GM23248 (cell line): ENCODE data around the gene LYRM2. TPM values are rescaled to one million over a fixed set of nuclear protein-coding genes. Genes with fewer than 3 reads are reported as not detected.

Experiments used
- DNase-seq: peaks from one replicate; pipeline ENCODE4 v3.0.0-alpha.2; 2015
- H2AFZ ChIP-seq: fragments of 200-600 bp; sonication (generic); 2 replicates; pipeline ENCODE4 v1.6.1; 2016; ENCODE audit warnings: antibody characterized with exemption
- H3F3A ChIP-seq: fragments of 200-600 bp; sonication (generic); 2 replicates; pipeline ENCODE4 v1.6.1; 2016; ENCODE audit warnings: mild to moderate bottlenecking, antibody characterized with exemption, mixed run types; ENCODE audit not compliant: insufficient read depth
- H3K27ac ChIP-seq: fragments of 200-600 bp; sonication (generic); 2 replicates; pipeline ENCODE4 v1.5.1; 2016; ENCODE audit warnings: mild to moderate bottlenecking
- H3K27me3 ChIP-seq: fragments of 200-600 bp; sonication (generic); replicated peaks from 2 replicates; pipeline ENCODE4 v1.6.1; 2016; ENCODE audit warnings: mild to moderate bottlenecking; ENCODE audit not compliant: insufficient read depth
- H3K36me3 ChIP-seq: fragments of 200-600 bp; sonication (generic); 2 replicates; pipeline ENCODE4 v1.6.1; 2016; ENCODE audit warnings: low read depth, mild to moderate bottlenecking
- H3K4me1 ChIP-seq: fragments of 200-600 bp; sonication (generic); 2 replicates; pipeline ENCODE4 v1.6.1; 2016; ENCODE audit warnings: mild to moderate bottlenecking; ENCODE audit not compliant: insufficient read depth
- H3K4me2 ChIP-seq: fragments of 200-600 bp; sonication (generic); one replicate; pipeline ENCODE4 v1.6.1; 2016; ENCODE audit warnings: mild to moderate bottlenecking; ENCODE audit not compliant: unreplicated experiment
- H3K4me3 ChIP-seq: fragments of 200-600 bp; sonication (generic); 2 replicates; pipeline ENCODE4 v1.5.1; 2016; ENCODE audit warnings: mild to moderate bottlenecking
- H3K79me2 ChIP-seq: fragments of 200-600 bp; sonication (generic); 2 replicates; pipeline ENCODE4 v1.6.1; 2016; ENCODE audit warnings: mild to moderate bottlenecking; ENCODE audit not compliant: insufficient read depth
- H3K9ac ChIP-seq: fragments of 200-600 bp; sonication (generic); 2 replicates; pipeline ENCODE4 v1.6.1; 2016; ENCODE audit warnings: mild to moderate bottlenecking
- H3K9me2 ChIP-seq: fragments of 200-600 bp; sonication (generic); 2 replicates; pipeline ENCODE4 v1.6.1; 2016; ENCODE audit warnings: mixed run types, mild to moderate bottlenecking, moderate library complexity; ENCODE audit not compliant: insufficient read depth
- H3K9me3 ChIP-seq: fragments of 200-600 bp; sonication (generic); one replicate; pipeline ENCODE4 v1.6.1; 2017; ENCODE audit warnings: low read depth
- H4K20me1 ChIP-seq: fragments of 200-600 bp; sonication (generic); 2 replicates; pipeline ENCODE4 v1.6.0; 2016; ENCODE audit not compliant: insufficient read depth
- EZH2 ChIP-seq: fragments of 200-600 bp; sonication (generic); IDR thresholded peaks from 2 replicates; pipeline ENCODE4 v1.6.1; 2018; ENCODE audit warnings: antibody characterized with exemption, mild to moderate bottlenecking; ENCODE audit not compliant: insufficient read depth, poor library complexity, severe bottlenecking
- EZH2phosphoT487 ChIP-seq: fragments of 200-600 bp; sonication (generic); IDR thresholded peaks from 2 replicates; pipeline ENCODE4 v1.6.1; 2018; ENCODE audit warnings: antibody characterized with exemption, moderate library complexity, mild to moderate bottlenecking, low read depth; ENCODE audit not compliant: insufficient read depth
- WGBS, 2 experiments: methylation state at CpG; one replicate each; pipeline ENCODE4 v1.1.6; 2015 to 2017; ENCODE audit warnings: low lambda C conversion rate in 2 of 2, low coverage in 1 of 2; ENCODE audit errors: missing lambda C conversion rate in 2 of 2; 5-methylcytosine and 5-hydroxymethylcytosine counted together
- in situ Hi-C: fragments of 300-500 bp; cut with MboI; formaldehyde crosslinking; loops from 2 replicates; pipeline ENCODE4 v1.15.0; 2020
- polyA plus RNA-seq: library from polyadenylated mRNA; unstranded; fragments of >200 nt; fragmentation: Nextera tagmentation; extraction: Ambion mirVana; gene quantifications from 2 replicates; pipeline ENCODE4 v1.2.1, GENCODE V29; 2016
- total RNA-seq: library from RNA; depleted of rRNA; stranded (reverse); fragments of >200 nt; shearing (Covaris generic); gene quantifications from 2 replicates; pipeline ENCODE4 v1.2.3, GENCODE V29; 2014

The LYRM2 gene
- total and polyA plus RNA-seq, 2 experiments from 2014 or later, result 30.6 to 69.5 TPM

GRCh38 chr6:89591745-89592144, 46.8 kb downstream of the LYRM2 start:
- H4K20me1 ChIP-seq, result no peaks in the 10 kb centered on the region

GRCh38 chr6:89590133-89590532, 48.4 kb downstream of the LYRM2 start:
- TF ChIP-seq EZH2phosphoT487, result no peak
- no peak for TF ChIP-seq EZH2
- H3K9me3 ChIP-seq, result no peaks in the 10 kb centered on the region
- H3K9ac ChIP-seq, result no peak overlapping the region
- 64 to 69% methylated on average over 2 of the region's 2 CpGs for WGBS, 2 experiments
- no peaks in the 10 kb centered on the region for H3K79me2 ChIP-seq
- H3F3A ChIP-seq, result no peaks in the 10 kb centered on the region
- no peaks in the 10 kb centered on the region for H3K27me3 ChIP-seq
- in situ Hi-C loops, result no loop called here
- H3K27ac ChIP-seq, result no peak overlapping the region
- no peaks in the 10 kb centered on the region for H3K36me3 ChIP-seq
- H4K20me1 ChIP-seq, result no peaks in the 10 kb centered on the region
- H2AFZ ChIP-seq, result no peak overlapping the region
- H3K9me2 ChIP-seq, result no peaks in the 10 kb centered on the region
- no peak for DNase-seq
- H3K4me2 ChIP-seq, result no peak overlapping the region
- no peaks in the 10 kb centered on the region for H3K4me1 ChIP-seq
- H3K4me3 ChIP-seq, result no peak overlapping the region

More at GRCh38 chr6:89591745-89592144, 46.8 kb downstream of the LYRM2 start:
- H3F3A ChIP-seq, result no peaks in the 10 kb centered on the region
- 63 to 65% methylated on average over 4 of the region's 4 CpGs for WGBS, 2 experiments
- H3K4me3 ChIP-seq, result no peak overlapping the region
- no peaks in the 10 kb centered on the region for H3K79me2 ChIP-seq
- no peak overlapping the region for H3K4me2 ChIP-seq
- H3K27me3 ChIP-seq, result no peaks in the 10 kb centered on the region
- no peaks in the 10 kb centered on the region for H3K9me2 ChIP-seq
- no peaks in the 10 kb centered on the region for H3K9me3 ChIP-seq
- no peak for DNase-seq
- H3K4me1 ChIP-seq, result no peaks in the 10 kb centered on the region
- in situ Hi-C loops, result no loop called here
- no peak overlapping the region for H2AFZ ChIP-seq
- TF ChIP-seq EZH2phosphoT487 (no peak), EZH2 (no peak)
- no peaks in the 10 kb centered on the region for H3K36me3 ChIP-seq
- no peak overlapping the region for H3K9ac ChIP-seq
- no peak overlapping the region for H3K27ac ChIP-seq

GRCh38 chr6:89589297-89590025, 49.1 kb downstream of the LYRM2 start:
- DNase-seq, result no peak
- H4K20me1 ChIP-seq, result no peaks in the 10 kb centered on the region
- no peak overlapping the region for H3K4me3 ChIP-seq
- H3K9ac ChIP-seq, result no peak overlapping the region
- TF ChIP-seq EZH2, result no peak
- no peak for TF ChIP-seq EZH2phosphoT487
- H3K4me1 ChIP-seq, result no peaks in the 10 kb centered on the region
- H3K9me2 ChIP-seq, result no peaks in the 10 kb centered on the region
- no peaks in the 10 kb centered on the region for H3F3A ChIP-seq
- H3K79me2 ChIP-seq, result no peaks in the 10 kb centered on the region
- no peaks in the 10 kb centered on the region for H3K36me3 ChIP-seq
- no peak overlapping the region for H3K4me2 ChIP-seq
- WGBS, 2 experiments, result 55 to 59% methylated on average over 6 to 7 of the region's 7 CpGs
- H3K9me3 ChIP-seq, result no peaks in the 10 kb centered on the region
- H3K27me3 ChIP-seq, result no peaks in the 10 kb centered on the region
- no peak overlapping the region for H2AFZ ChIP-seq
- H3K27ac ChIP-seq, result no peak overlapping the region
- in situ Hi-C loops, result no loop called here

DNA sequence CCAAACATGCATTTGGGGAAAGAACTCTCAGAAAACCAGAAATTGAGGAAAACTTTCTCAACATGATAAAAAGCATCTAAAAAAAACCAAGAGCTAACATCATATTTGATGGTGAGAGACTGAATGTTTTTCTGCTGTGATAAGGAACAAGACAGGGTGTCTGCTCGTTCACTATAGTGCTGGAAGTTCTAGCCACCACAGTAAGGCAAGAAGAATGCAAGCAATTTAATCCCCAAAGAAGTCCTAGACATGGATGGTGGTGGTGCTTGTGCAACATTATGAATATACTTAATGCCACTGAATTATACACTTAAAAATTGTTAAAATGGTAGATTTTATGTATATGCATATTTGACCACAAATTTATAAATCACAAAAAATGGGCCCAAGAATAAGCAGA, 53.4 kb downstream of the LYRM2 start:
- no peaks in the 10 kb centered on the region for H3K9me2 ChIP-seq
- WGBS, 2 experiments, result 39 to 48% methylated on average over 1 of the region's 1 CpG
- no peaks in the 10 kb centered on the region for H3K79me2 ChIP-seq
- no peak overlapping the region for H3K4me2 ChIP-seq
- in situ Hi-C loops, result no loop called here
- H3K4me3 ChIP-seq, result no peak overlapping the region
- DNase-seq, result peak; percentile 14
- no peaks in the 10 kb centered on the region for H4K20me1 ChIP-seq
- no peaks in the 10 kb centered on the region for H3F3A ChIP-seq
- TF ChIP-seq EZH2phosphoT487 (no peak), EZH2 (no peak)
- no peaks in the 10 kb centered on the region for H3K36me3 ChIP-seq
- no peak overlapping the region for H3K9ac ChIP-seq
- no peaks in the 10 kb centered on the region for H3K4me1 ChIP-seq
- H2AFZ ChIP-seq, result no peak overlapping the region
- no peak overlapping the region for H3K27ac ChIP-seq
- no peaks in the 10 kb centered on the region for H3K9me3 ChIP-seq
- H3K27me3 ChIP-seq, result no peaks in the 10 kb centered on the region

DNA sequence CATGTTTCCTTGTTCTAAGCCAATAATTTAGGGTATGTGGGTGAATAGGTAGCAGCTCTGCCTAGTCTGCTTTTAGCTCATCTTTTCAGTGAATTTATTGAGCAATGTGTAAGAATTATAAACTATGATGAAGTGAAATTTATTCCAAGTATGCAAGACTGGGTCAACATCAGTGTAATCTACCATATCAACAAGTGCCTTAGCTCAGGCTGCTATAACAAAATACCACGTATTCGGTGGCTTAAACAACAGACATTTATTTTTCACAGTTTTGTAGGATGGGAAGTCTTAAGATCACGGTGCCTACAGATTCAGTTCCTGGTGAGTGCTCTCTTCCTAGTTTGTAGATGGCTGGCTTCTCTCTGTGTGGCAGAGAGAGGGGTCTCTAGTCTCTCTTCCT, 54.0 kb downstream of the LYRM2 start:
- in situ Hi-C loops, result no loop called here
- H2AFZ ChIP-seq, result no peak overlapping the region
- no peaks in the 10 kb centered on the region for H3K79me2 ChIP-seq
- H3F3A ChIP-seq, result no peaks in the 10 kb centered on the region
- no peaks in the 10 kb centered on the region for H3K4me1 ChIP-seq
- TF ChIP-seq EZH2phosphoT487, result no peak
- TF ChIP-seq EZH2, result no peak
- no peaks in the 10 kb centered on the region for H4K20me1 ChIP-seq
- no peaks in the 10 kb centered on the region for H3K27me3 ChIP-seq
- H3K4me3 ChIP-seq, result no peak overlapping the region
- H3K9me2 ChIP-seq, result no peaks in the 10 kb centered on the region
- WGBS, 2 experiments, result 70 to 80% methylated on average over 3 of the region's 3 CpGs
- H3K9ac ChIP-seq, result no peak overlapping the region
- no peak overlapping the region for H3K27ac ChIP-seq
- no peak for DNase-seq
- H3K4me2 ChIP-seq, result no peak overlapping the region
- no peaks in the 10 kb centered on the region for H3K9me3 ChIP-seq
- H3K36me3 ChIP-seq, result no peaks in the 10 kb centered on the region
